SK-N-SH (cell line): ENCODE measurements around the gene COL5A1. TPM values are rescaled to one million over a fixed set of nuclear protein-coding genes. Genes with fewer than 3 reads are reported as not detected.

Experiments
- CTCF ChIA-PET: fragments of 300-600, 350-600 bp; formaldehyde crosslinking; extraction: SDS; loops from one replicate; lab custom pipeline; 2021; lab: Yijun Ruan, JAX
- POLR2A ChIA-PET: fragments of 350-600 bp; sonication (Branson Sonifier 250); formaldehyde crosslinking; extraction: SDS; loops from one replicate; lab custom pipeline; 2020; ENCODE audit warnings: antibody characterized with exemption, inconsistent platforms; lab: Yijun Ruan, JAX
- DNase-seq: peaks from one replicate; pipeline ENCODE4 v3.0.0; 2012
- H2AFZ ChIP-seq: fragments of 200-600 bp; sonication (generic); 2 replicates; pipeline ENCODE4 v1.8.1; 2016; ENCODE audit warnings: antibody characterized with exemption, mild to moderate bottlenecking, low read depth
- H3F3A ChIP-seq: fragments of 200-600 bp; sonication (generic); replicated peaks from 2 replicates; pipeline ENCODE3; 2016; ENCODE audit warnings: antibody characterized with exemption, mild to moderate bottlenecking; ENCODE audit not compliant: insufficient read depth
- H3K27ac ChIP-seq, 2 experiments: fragments of 200-500 bp in 1 of 2; fragments of 200-600 bp in 1 of 2; sonication (Bioruptor generic) in 1 of 2; sonication (generic), shearing (Covaris generic) in 1 of 2; 2 replicates each; pipeline versions ENCODE4 v1.5.1 to v1.6.1; 2014 to 2016; ENCODE audit warnings: low read depth in 2 of 2, inconsistent platforms in 1 of 2, low read length in 1 of 2, mild to moderate bottlenecking in 1 of 2, mixed read lengths in 1 of 2
- H3K27me3 ChIP-seq: fragments of 200-600 bp; sonication (generic), shearing (Covaris generic); 2 replicates; pipeline ENCODE4 v1.6.1; 2016; ENCODE audit warnings: mixed run types; ENCODE audit not compliant: insufficient read depth
- H3K36me3 ChIP-seq, 2 experiments: fragments of 200-500 bp in 1 of 2; fragments of 200-600 bp in 1 of 2; sonication (Bioruptor generic) in 1 of 2; sonication (generic) in 1 of 2; replicated peaks in 1 of 2; 2 replicates each; pipeline versions ENCODE3 to v1.5.1; 2014 to 2016; ENCODE audit warnings: low read length in 1 of 2, mild to moderate bottlenecking in 1 of 2; ENCODE audit not compliant: insufficient read depth in 2 of 2, control insufficient read depth in 1 of 2
- H3K4me1 ChIP-seq, 2 experiments: fragments of 200-500 bp in 1 of 2; fragments of 200-600 bp in 1 of 2; sonication (Bioruptor generic) in 1 of 2; sonication (generic), shearing (Covaris generic) in 1 of 2; 2 replicates each; pipeline versions ENCODE4 v1.5.1 to v1.6.1; 2014 to 2016; ENCODE audit warnings: low read depth in 1 of 2, low read length in 1 of 2, mixed run types in 1 of 2; ENCODE audit not compliant: insufficient read depth in 2 of 2, control insufficient read depth in 1 of 2
- H3K4me2 ChIP-seq: fragments of 200-600 bp; sonication (generic), shearing (Covaris generic); 2 replicates; pipeline ENCODE4 v1.6.1; 2017; ENCODE audit warnings: mixed run types
- H3K4me3 ChIP-seq, 2 experiments: fragments of 200-500 bp in 1 of 2; fragments of 200-600 bp in 1 of 2; sonication (Bioruptor generic) in 1 of 2; sonication (generic), shearing (Covaris generic) in 1 of 2; 2 replicates each; pipeline versions ENCODE4 v1.5.1 to v1.8.1; 2014 to 2016; ENCODE audit warnings: low read depth in 2 of 2, inconsistent platforms in 1 of 2, low read length in 1 of 2, mild to moderate bottlenecking in 1 of 2, mixed read lengths in 1 of 2, moderate library complexity in 1 of 2
- H3K79me2 ChIP-seq: fragments of 200-600 bp; sonication (generic); 2 replicates; pipeline ENCODE4 v1.8.1; 2017; ENCODE audit warnings: mild to moderate bottlenecking; ENCODE audit not compliant: insufficient read depth
- H3K9ac ChIP-seq: fragments of 200-600 bp; sonication (generic); 2 replicates; pipeline ENCODE4 v1.6.1; 2017; ENCODE audit warnings: mixed run types
- H3K9me2 ChIP-seq: fragments of 200-600 bp; sonication (generic); 2 replicates; pipeline ENCODE4 v1.6.1; 2017; ENCODE audit warnings: mixed run types
- H3K9me3 ChIP-seq: fragments of 200-600 bp; sonication (generic); 2 replicates; pipeline ENCODE4 v1.6.1; 2017; ENCODE audit warnings: mixed run types, mild to moderate bottlenecking, moderate library complexity
- H4K20me1 ChIP-seq: fragments of 200-600 bp; sonication (generic); 2 replicates; pipeline ENCODE4 v1.6.1; 2017; ENCODE audit warnings: mild to moderate bottlenecking, mixed run types; ENCODE audit not compliant: insufficient read depth
- FOSL2 ChIP-seq: IDR thresholded peaks from 2 replicates; pipeline ENCODE4 v1.4.0; 2012; ENCODE audit warnings: low read depth, mild to moderate bottlenecking, moderate library complexity, borderline replicate concordance
- FOXJ3 ChIP-seq: sonication (generic); formaldehyde crosslinking; IDR thresholded peaks from 2 replicates; pipeline ENCODE4 v1.5.1; 2020; ENCODE audit warnings: mild to moderate bottlenecking, missing genetic modification reagents
- FOXM1 ChIP-seq: IDR thresholded peaks from 2 replicates; pipeline ENCODE4 v1.4.0; 2012; ENCODE audit warnings: low read depth, mild to moderate bottlenecking
- GABPA ChIP-seq: IDR thresholded peaks from 2 replicates; pipeline ENCODE4 v1.4.0; 2012; ENCODE audit warnings: low read depth, mild to moderate bottlenecking
- GATA2 ChIP-seq: sonication (generic); formaldehyde crosslinking; IDR thresholded peaks from 2 replicates; pipeline ENCODE4 v1.5.0; 2020; ENCODE audit warnings: mild to moderate bottlenecking, missing genetic modification reagents
- JUND ChIP-seq: IDR thresholded peaks from 2 replicates; pipeline ENCODE4 v1.4.0; 2012
- NFIC ChIP-seq: IDR thresholded peaks from 2 replicates; pipeline ENCODE4 v1.4.0; 2012; ENCODE audit warnings: borderline replicate concordance
- NRF1 ChIP-seq: IDR thresholded peaks from 2 replicates; pipeline ENCODE4 v1.6.1; 2012; ENCODE audit warnings: low read depth, mild to moderate bottlenecking, low read length
- POLR2AphosphoS5 ChIP-seq: IDR thresholded peaks from 2 replicates; pipeline ENCODE4 v1.6.1; 2012; ENCODE audit warnings: low read depth, low read length
- RAD21 ChIP-seq: IDR thresholded peaks from 2 replicates; pipeline ENCODE4 v1.6.1; 2012; ENCODE audit warnings: mild to moderate bottlenecking, low read length
- RCOR1 ChIP-seq: fragments of 150-350 bp; IDR thresholded peaks from 2 replicates; pipeline ENCODE4 v1.6.1; 2017; ENCODE audit warnings: antibody characterized with exemption, low read length
- RFX5 ChIP-seq: IDR thresholded peaks from 2 replicates; pipeline ENCODE4 v1.6.1; 2012; ENCODE audit warnings: mild to moderate bottlenecking, improper control_type of control experiment, low read length
- RXRA ChIP-seq: IDR thresholded peaks from 2 replicates; pipeline ENCODE4 v1.4.0; 2012; ENCODE audit warnings: low read depth, mild to moderate bottlenecking, borderline replicate concordance
- SMC3 ChIP-seq: IDR thresholded peaks from 2 replicates; pipeline ENCODE4 v1.6.1; 2012; ENCODE audit warnings: low read depth, low read length, improper control_type of control experiment
- TAF1 ChIP-seq: IDR thresholded peaks from 2 replicates; pipeline ENCODE4 v1.6.1; 2012; ENCODE audit warnings: low read depth, mild to moderate bottlenecking, low read length, moderate library complexity, borderline replicate concordance
- USF2 ChIP-seq: fragments of 150-350 bp; IDR thresholded peaks from 2 replicates; pipeline ENCODE4 v1.6.1; 2017; ENCODE audit warnings: antibody characterized with exemption, low read length, low read depth, borderline replicate concordance
- YY1 ChIP-seq: IDR thresholded peaks from 2 replicates; pipeline ENCODE4 v1.4.0; 2012; ENCODE audit warnings: low read depth, mild to moderate bottlenecking
- WGBS: methylation state at CpG from one replicate; pipeline ENCODE4 v1.1.6; 2017; ENCODE audit warnings: low lambda C conversion rate; 5-methylcytosine and 5-hydroxymethylcytosine counted together
- polyA plus RNA-seq, 3 experiments: library from polyadenylated mRNA; depleted of rRNA; stranded (reverse); fragments of >200 nt; gene quantifications; 2 replicates each; pipeline ENCODE4 v1.2.3, GENCODE V29; 2012
- TF ChIP-seq, protein P1 (sequence below): IDR thresholded peaks from 2 replicates; pipeline ENCODE4 v1.4.0; 2012; ENCODE audit warnings: low read depth, borderline replicate concordance
- TF ChIP-seq, protein P2 (sequence below): fragments of 200-600 bp; sonication (generic); IDR thresholded peaks from 2 replicates; pipeline ENCODE4 v1.6.1; 2017; ENCODE audit warnings: antibody characterized with exemption, mild to moderate bottlenecking, moderate library complexity

Gene COL5A1
- polyA plus RNA-seq, 1 of the 3 experiments (the other 2 are of a cell fraction), result 73.8 TPM

DNA sequence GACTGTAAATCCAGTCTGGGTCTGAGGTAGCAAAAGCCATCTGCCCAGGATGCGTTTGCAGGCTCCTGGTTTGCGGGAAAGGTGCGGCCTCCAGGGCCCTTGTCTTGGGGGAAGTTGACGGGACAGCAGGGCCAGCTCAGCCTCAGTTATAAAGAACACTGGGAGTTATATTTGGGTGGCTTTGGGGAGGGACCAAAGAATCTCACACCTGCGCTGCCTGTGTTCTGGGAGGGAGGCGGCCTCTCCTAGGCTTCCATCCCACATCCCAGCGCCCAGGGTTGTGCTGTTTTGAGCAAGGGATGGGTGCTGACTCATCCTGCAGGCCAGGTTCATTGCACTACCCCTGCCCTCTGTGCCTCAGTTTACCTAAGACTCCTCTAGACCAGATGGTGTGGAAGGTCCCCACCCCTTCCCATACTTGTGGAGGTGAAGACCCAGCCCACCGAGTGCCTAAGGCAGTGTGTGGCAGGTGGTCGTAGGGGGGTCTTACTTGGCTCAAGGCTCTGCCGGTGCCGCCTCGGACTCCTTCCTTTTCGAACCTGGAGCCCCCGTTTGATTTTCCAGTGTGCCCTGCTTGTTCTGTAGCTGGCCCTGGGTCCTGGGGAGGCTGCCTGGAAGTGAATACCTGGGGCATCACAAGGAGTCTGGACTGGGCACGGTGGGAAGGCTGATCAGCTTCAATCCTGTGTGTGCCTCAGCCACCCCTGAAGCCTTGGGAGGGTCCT is 199.7 kb downstream of the COL5A1 start:
- H3K9me3 ChIP-seq, result no peaks in the 10 kb centered on the region
- DNase-seq, result no peak
- H3K9ac ChIP-seq, result no peak overlapping the region
- no peaks in the 10 kb centered on the region for H3K27me3 ChIP-seq
- H3K4me3 ChIP-seq, result no peak overlapping the region
- H3K9me2 ChIP-seq, result no peaks in the 10 kb centered on the region
- no peak overlapping the region for H3K27ac ChIP-seq
- CTCF ChIA-PET, result no interaction called here
- H4K20me1 ChIP-seq, result peaks cover 40% of the 10 kb centered on the region
- POLR2A ChIA-PET, result no interaction called here
- H3K4me1 ChIP-seq, result no peaks in the 10 kb centered on the region
- no peak overlapping the region for H3K4me2 ChIP-seq
- TF ChIP-seq USF2, result no peak
- no peak for TF ChIP-seq JUND
- TF ChIP-seq RAD21, result no peak
- TF ChIP-seq NFIC, result no peak
- TF ChIP-seq FOXM1, result no peak
- TF ChIP-seq YY1, result no peak
- no peak for TF ChIP-seq GATA2 (CRISPR knock-in tag)
- no peak for TF ChIP-seq SMC3
- TF ChIP-seq, protein P1, sequence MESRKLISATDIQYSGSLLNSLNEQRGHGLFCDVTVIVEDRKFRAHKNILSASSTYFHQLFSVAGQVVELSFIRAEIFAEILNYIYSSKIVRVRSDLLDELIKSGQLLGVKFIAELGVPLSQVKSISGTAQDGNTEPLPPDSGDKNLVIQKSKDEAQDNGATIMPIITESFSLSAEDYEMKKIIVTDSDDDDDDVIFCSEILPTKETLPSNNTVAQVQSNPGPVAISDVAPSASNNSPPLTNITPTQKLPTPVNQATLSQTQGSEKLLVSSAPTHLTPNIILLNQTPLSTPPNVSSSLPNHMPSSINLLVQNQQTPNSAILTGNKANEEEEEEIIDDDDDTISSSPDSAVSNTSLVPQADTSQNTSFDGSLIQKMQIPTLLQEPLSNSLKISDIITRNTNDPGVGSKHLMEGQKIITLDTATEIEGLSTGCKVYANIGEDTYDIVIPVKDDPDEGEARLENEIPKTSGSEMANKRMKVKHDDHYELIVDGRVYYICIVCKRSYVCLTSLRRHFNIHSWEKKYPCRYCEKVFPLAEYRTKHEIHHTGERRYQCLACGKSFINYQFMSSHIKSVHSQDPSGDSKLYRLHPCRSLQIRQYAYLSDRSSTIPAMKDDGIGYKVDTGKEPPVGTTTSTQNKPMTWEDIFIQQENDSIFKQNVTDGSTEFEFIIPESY, result no peak
- peaks cover 66 to 82% of the 10 kb centered on the region in 2 experiments for H3K36me3 ChIP-seq
- 100% methylated on average over 11 of the region's 15 CpGs for WGBS
- peaks cover 22% of the 10 kb centered on the region for H3F3A ChIP-seq
- no peak overlapping the region for H2AFZ ChIP-seq
- H3K79me2 ChIP-seq, result no peaks in the 10 kb centered on the region; the same call in 1 of the 2 replicates

- Histone ChIP-seq H3K36me3 (peaks cover 59 to 72% of the 10 kb centered on the region in 2 experiments), H3K4me1 (no peaks in the 10 kb centered on the region), H3K27ac (no peak overlapping the region), H3K9me3 (no peaks in the 10 kb centered on the region), H3K4me2 (no peak overlapping the region), H3K79me2 (no peaks in the 10 kb centered on the region; the same call in 1 of the 2 replicates), H3K4me3 (no peak overlapping the region), H3K27me3 (no peaks in the 10 kb centered on the region), H4K20me1 (peaks cover 32% of the 10 kb centered on the region; the same call in 1 of the 2 replicates), H2AFZ (no peak overlapping the region), H3K9ac (no peak overlapping the region), H3F3A (peaks cover 26% of the 10 kb centered on the region), H3K9me2 (no peaks in the 10 kb centered on the region)
- ChIA-PET CTCF (no interaction called here), POLR2A (no interaction called here)
- TF ChIP-seq RXRA (no peak), RCOR1 (no peak), TAF1 (no peak), GABPA (no peak), SMC3 (no peak), FOXJ3 (CRISPR knock-in tag) (no peak), JUND (no peak), RFX5 (no peak), FOSL2 (no peak), NFIC (no peak), NRF1 (no peak), FOXM1 (no peak), POLR2AphosphoS5 (no peak)
- TF ChIP-seq, protein P2, sequence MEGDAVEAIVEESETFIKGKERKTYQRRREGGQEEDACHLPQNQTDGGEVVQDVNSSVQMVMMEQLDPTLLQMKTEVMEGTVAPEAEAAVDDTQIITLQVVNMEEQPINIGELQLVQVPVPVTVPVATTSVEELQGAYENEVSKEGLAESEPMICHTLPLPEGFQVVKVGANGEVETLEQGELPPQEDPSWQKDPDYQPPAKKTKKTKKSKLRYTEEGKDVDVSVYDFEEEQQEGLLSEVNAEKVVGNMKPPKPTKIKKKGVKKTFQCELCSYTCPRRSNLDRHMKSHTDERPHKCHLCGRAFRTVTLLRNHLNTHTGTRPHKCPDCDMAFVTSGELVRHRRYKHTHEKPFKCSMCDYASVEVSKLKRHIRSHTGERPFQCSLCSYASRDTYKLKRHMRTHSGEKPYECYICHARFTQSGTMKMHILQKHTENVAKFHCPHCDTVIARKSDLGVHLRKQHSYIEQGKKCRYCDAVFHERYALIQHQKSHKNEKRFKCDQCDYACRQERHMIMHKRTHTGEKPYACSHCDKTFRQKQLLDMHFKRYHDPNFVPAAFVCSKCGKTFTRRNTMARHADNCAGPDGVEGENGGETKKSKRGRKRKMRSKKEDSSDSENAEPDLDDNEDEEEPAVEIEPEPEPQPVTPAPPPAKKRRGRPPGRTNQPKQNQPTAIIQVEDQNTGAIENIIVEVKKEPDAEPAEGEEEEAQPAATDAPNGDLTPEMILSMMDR, result no peak
- TF ChIP-seq, protein P1, result no peak
- DNase-seq, result no peak
- WGBS, result 92% methylated on average over 14 of the region's 22 CpGs
Measured at GRCh38 chr9:134842321-134842720, 200.7 kb downstream of the COL5A1 start.
